Measurements from ENCODE around the gene CORIN. TPM values are rescaled to one million over a fixed set of nuclear protein-coding genes. Genes with fewer than 3 reads are reported as not detected.

CORIN gene
- polyA plus RNA-seq (2013, experiment 1 of 2): 0.29 TPM
- 0.32 TPM for polyA plus RNA-seq (2013, experiment 2 of 2)

GRCh38 chr4:47837908-47838294 lies at the start of gene CORIN:
Gene CORIN, minus strand, starts transcription at chr4:47838067. Its CDS starts 118 bp downstream, at chr4:47837949.
- peaks cover 0 to 31% of the 10 kb centered on the region in 2 experiments for H3K27me3 ChIP-seq (ENCODE audit: control insufficient read depth in 1 of 2, insufficient read depth in 1 of 2, low read length in 2 of 2)
- no peak for DNase-seq
- H3K27ac ChIP-seq (ENCODE audit: low read length, poor library complexity, severe bottlenecking): no peak within 1 kb of the TSS
- no peak within 1 kb of the TSS for H2BK120ac ChIP-seq (ENCODE audit: low read depth, low read length)
- WGBS: 9% methylated on average over 16 of the region's 16 CpGs
- no peaks in the 10 kb centered on the region for H3K36me3 ChIP-seq (ENCODE audit: control insufficient read depth in 1 of 2, insufficient read depth in 2 of 2, low read depth in 1 of 2, low read length in 2 of 2)
- no peak within 1 kb of the TSS for H4K91ac ChIP-seq (ENCODE audit: low read length)
- no peak within 1 kb of the TSS for H2BK5ac ChIP-seq (ENCODE audit: low read depth, low read length, poor library complexity, severe bottlenecking)
- peak within 1 kb of the TSS; percentile 61 for H3K9ac ChIP-seq (ENCODE audit: low read length)
- H3K4me1 ChIP-seq (ENCODE audit: control insufficient read depth, insufficient read depth, low read depth, low read length): peaks cover 10% of the 10 kb centered on the region
- H3K14ac ChIP-seq (ENCODE audit: low read length in 2 of 2): peak within 1 kb of the TSS in 1 of 2 experiments; percentile 69
- H3K4me3 ChIP-seq (ENCODE audit: insufficient read depth in 1 of 2, low read depth in 1 of 2, low read length in 2 of 2): peak within 1 kb of the TSS; percentile 53 to 76
- H2AK5ac ChIP-seq (ENCODE audit: low read length, severe bottlenecking): no peak within 1 kb of the TSS
- peaks cover 2% of the 10 kb centered on the region for H3K79me1 ChIP-seq (replicated peaks; ENCODE audit: low read length, poor library complexity, severe bottlenecking)
- peak within 1 kb of the TSS; percentile 35 to 46 for H3K4ac ChIP-seq (ENCODE audit: low read depth in 1 of 2, low read length in 2 of 2)
- peak within 1 kb of the TSS; percentile 82 for H4K8ac ChIP-seq (ENCODE audit: low read length)
- peak within 1 kb of the TSS in 1 of 2 experiments; percentile 16 for H2BK12ac ChIP-seq (ENCODE audit: low read length in 2 of 2)
- peak within 1 kb of the TSS; percentile 96 for H3K4me2 ChIP-seq (ENCODE audit: low read length, poor library complexity, severe bottlenecking)
- H3K9me3 ChIP-seq (ENCODE audit: control insufficient read depth, low read length): peaks cover 9% of the 10 kb centered on the region
- peak within 1 kb of the TSS; percentile 42 to 55 for H3K18ac ChIP-seq (ENCODE audit: low read depth in 1 of 2, low read length in 2 of 2)
- peak within 1 kb of the TSS in 1 of 2 experiments; percentile 83 for H3K23ac ChIP-seq (ENCODE audit: low read length in 2 of 2)
- no peak within 1 kb of the TSS for H2BK15ac ChIP-seq (ENCODE audit: low read depth, poor library complexity, severe bottlenecking)
- peak within 1 kb of the TSS; percentile 1 for H2AFZ ChIP-seq (ENCODE audit: low read depth, low read length)

- Histone ChIP-seq H3K18ac (ENCODE audit: low read depth in 1 of 2, low read length in 2 of 2) (no peak overlapping the region), H3K14ac (ENCODE audit: low read length in 2 of 2) (no peak overlapping the region), H4K8ac (ENCODE audit: low read length) (no peak overlapping the region), H3K9me3 (ENCODE audit: control insufficient read depth, low read length) (no peaks in the 10 kb centered on the region), H2AFZ (ENCODE audit: low read depth, low read length) (no peak overlapping the region), H3K4me2 (ENCODE audit: low read length, poor library complexity, severe bottlenecking) (no peak overlapping the region), H3K27ac (ENCODE audit: low read length, poor library complexity, severe bottlenecking) (no peak overlapping the region), H3K4me3 (ENCODE audit: insufficient read depth in 1 of 2, low read depth in 1 of 2, low read length in 2 of 2) (no peak overlapping the region), H3K23ac (ENCODE audit: low read length in 2 of 2) (no peak overlapping the region), H2BK120ac (ENCODE audit: low read depth, low read length) (no peak overlapping the region), H3K9ac (ENCODE audit: low read length) (no peak overlapping the region), H3K4me1 (ENCODE audit: control insufficient read depth, insufficient read depth, low read depth, low read length) (no peaks in the 10 kb centered on the region), H4K91ac (ENCODE audit: low read length) (no peak overlapping the region), H3K4ac (ENCODE audit: low read depth in 1 of 2, low read length in 2 of 2) (no peak overlapping the region), H3K36me3 (ENCODE audit: control insufficient read depth in 1 of 2, insufficient read depth in 2 of 2, low read depth in 1 of 2, low read length in 2 of 2) (peaks cover 0 to 72% of the 10 kb centered on the region in 2 experiments), H2BK15ac (ENCODE audit: low read depth, poor library complexity, severe bottlenecking) (no peak overlapping the region), H2BK12ac (ENCODE audit: low read length in 2 of 2) (no peak overlapping the region), H2BK5ac (ENCODE audit: low read depth, low read length, poor library complexity, severe bottlenecking) (no peak overlapping the region), H3K27me3 (ENCODE audit: control insufficient read depth in 1 of 2, insufficient read depth in 1 of 2, low read length in 2 of 2) (no peaks in the 10 kb centered on the region), H2AK5ac (ENCODE audit: low read length, severe bottlenecking) (no peak overlapping the region), H3K79me1 (replicated peaks; ENCODE audit: low read length, poor library complexity, severe bottlenecking) (peaks cover 2% of the 10 kb centered on the region)
- no CpG with 5 or more reads among the region's 3 CpGs for WGBS
- DNase-seq: peak; percentile 6
Observed at GRCh38 chr4:47882228-47882627, 44.4 kb upstream of the CORIN start.

- Histone ChIP-seq H4K91ac (ENCODE audit: low read length) (no peak overlapping the region), H2BK12ac (ENCODE audit: low read length in 2 of 2) (no peak overlapping the region), H3K27me3 (ENCODE audit: control insufficient read depth in 1 of 2, insufficient read depth in 1 of 2, low read length in 2 of 2) (no peaks in the 10 kb centered on the region), H3K18ac (ENCODE audit: low read depth in 1 of 2, low read length in 2 of 2) (no peak overlapping the region), H2AFZ (ENCODE audit: low read depth, low read length) (no peak overlapping the region), H3K9me3 (ENCODE audit: control insufficient read depth, low read length) (peaks cover 6% of the 10 kb centered on the region), H3K23ac (ENCODE audit: low read length in 2 of 2) (no peak overlapping the region), H3K4me1 (ENCODE audit: control insufficient read depth, insufficient read depth, low read depth, low read length) (no peaks in the 10 kb centered on the region), H3K4me3 (ENCODE audit: insufficient read depth in 1 of 2, low read depth in 1 of 2, low read length in 2 of 2) (no peak overlapping the region), H2BK15ac (ENCODE audit: low read depth, poor library complexity, severe bottlenecking) (no peak overlapping the region), H3K9ac (ENCODE audit: low read length) (no peak overlapping the region), H3K27ac (ENCODE audit: low read length, poor library complexity, severe bottlenecking) (no peak overlapping the region), H2AK5ac (ENCODE audit: low read length, severe bottlenecking) (no peak overlapping the region), H3K14ac (ENCODE audit: low read length in 2 of 2) (no peak overlapping the region), H3K36me3 (ENCODE audit: control insufficient read depth in 1 of 2, insufficient read depth in 2 of 2, low read depth in 1 of 2, low read length in 2 of 2) (peaks cover 3 to 77% of the 10 kb centered on the region in 2 experiments), H3K4ac (ENCODE audit: low read depth in 1 of 2, low read length in 2 of 2) (no peak overlapping the region), H4K8ac (ENCODE audit: low read length) (no peak overlapping the region), H2BK120ac (ENCODE audit: low read depth, low read length) (no peak overlapping the region), H3K4me2 (ENCODE audit: low read length, poor library complexity, severe bottlenecking) (no peak overlapping the region), H3K79me1 (replicated peaks; ENCODE audit: low read length, poor library complexity, severe bottlenecking) (peaks cover 2% of the 10 kb centered on the region), H2BK5ac (ENCODE audit: low read depth, low read length, poor library complexity, severe bottlenecking) (no peak overlapping the region)
- no peak for DNase-seq
Observed at GRCh38 chr4:47879458-47879857, 41.6 kb upstream of the CORIN start.

GRCh38 chr4:47876784-47877546 lies 39.1 kb upstream of the CORIN start:
- no peak for DNase-seq
- no peak overlapping the region for H2BK15ac ChIP-seq (ENCODE audit: low read depth, poor library complexity, severe bottlenecking)
- H3K9ac ChIP-seq (ENCODE audit: low read length): no peak overlapping the region
- no peak overlapping the region for H2BK12ac ChIP-seq (ENCODE audit: low read length in 2 of 2)
- H2AK5ac ChIP-seq (ENCODE audit: low read length, severe bottlenecking): no peak overlapping the region
- no peak overlapping the region for H2BK5ac ChIP-seq (ENCODE audit: low read depth, low read length, poor library complexity, severe bottlenecking)
- H2AFZ ChIP-seq (ENCODE audit: low read depth, low read length): no peak overlapping the region
- H2BK120ac ChIP-seq (ENCODE audit: low read depth, low read length): no peak overlapping the region
- no peak overlapping the region for H3K4me2 ChIP-seq (ENCODE audit: low read length, poor library complexity, severe bottlenecking)
- no peak overlapping the region for H3K18ac ChIP-seq (ENCODE audit: low read depth in 1 of 2, low read length in 2 of 2)
- H4K91ac ChIP-seq (ENCODE audit: low read length): no peak overlapping the region
- H3K36me3 ChIP-seq (ENCODE audit: control insufficient read depth in 1 of 2, insufficient read depth in 2 of 2, low read depth in 1 of 2, low read length in 2 of 2): peaks cover 3 to 74% of the 10 kb centered on the region in 2 experiments
- H3K4ac ChIP-seq (ENCODE audit: low read depth in 1 of 2, low read length in 2 of 2): no peak overlapping the region
- no peaks in the 10 kb centered on the region for H3K4me1 ChIP-seq (ENCODE audit: control insufficient read depth, insufficient read depth, low read depth, low read length)
- 100% methylated on average over 2 of the region's 3 CpGs for WGBS
- no peak overlapping the region for H3K4me3 ChIP-seq (ENCODE audit: insufficient read depth in 1 of 2, low read depth in 1 of 2, low read length in 2 of 2)
- H3K14ac ChIP-seq (ENCODE audit: low read length in 2 of 2): no peak overlapping the region
- H3K23ac ChIP-seq (ENCODE audit: low read length in 2 of 2): no peak overlapping the region
- H4K8ac ChIP-seq (ENCODE audit: low read length): no peak overlapping the region
- H3K79me1 ChIP-seq (replicated peaks; ENCODE audit: low read length, poor library complexity, severe bottlenecking): peaks cover 4% of the 10 kb centered on the region
- no peak overlapping the region for H3K27ac ChIP-seq (ENCODE audit: low read length, poor library complexity, severe bottlenecking)
- H3K9me3 ChIP-seq (ENCODE audit: control insufficient read depth, low read length): peaks cover 25% of the 10 kb centered on the region
- H3K27me3 ChIP-seq (ENCODE audit: control insufficient read depth in 1 of 2, insufficient read depth in 1 of 2, low read length in 2 of 2): no peaks in the 10 kb centered on the region
